22Rv1 (cell line): Measurements from ENCODE around the gene SWAP70.

Source experiments
- CTCF ChIP-seq: fragments of 450-650 bp; IDR thresholded peaks from 2 replicates; pipeline ENCODE4 v1.5.1; 2017; ENCODE audit warnings: mild to moderate bottlenecking
- ZFX ChIP-seq: fragments of 450-650 bp; IDR thresholded peaks from 2 replicates; pipeline ENCODE4 v1.6.1; 2017; ENCODE audit warnings: antibody characterized with exemption, borderline replicate concordance

GRCh38 chr11:9660886-9661285 lies 3.0 kb upstream of the SWAP70 start:
- TF ChIP-seq CTCF (no peak), ZFX (no peak)
